Skin epidermis (tissue), 12 donors: Measurements from ENCODE around the gene CFD.

Source experiments
- H3K27ac ChIP-seq, 21 experiments: fragments of 200-600 bp; sonication (generic) in 11 of 21; one replicate each; pipeline ENCODE4 v1.5.0; 2020; ENCODE audit warnings: mild to moderate bottlenecking in 3 of 21, inconsistent platforms in 2 of 21, moderate library complexity in 2 of 21
- H3K4me3 ChIP-seq, 7 experiments: fragments of 200-600 bp; sonication (generic) in 2 of 7; one replicate each; pipeline ENCODE4 v1.5.0; 2020; ENCODE audit warnings: inconsistent platforms in 2 of 7, mild to moderate bottlenecking in 2 of 7, moderate library complexity in 1 of 7

CFD gene

DNA sequence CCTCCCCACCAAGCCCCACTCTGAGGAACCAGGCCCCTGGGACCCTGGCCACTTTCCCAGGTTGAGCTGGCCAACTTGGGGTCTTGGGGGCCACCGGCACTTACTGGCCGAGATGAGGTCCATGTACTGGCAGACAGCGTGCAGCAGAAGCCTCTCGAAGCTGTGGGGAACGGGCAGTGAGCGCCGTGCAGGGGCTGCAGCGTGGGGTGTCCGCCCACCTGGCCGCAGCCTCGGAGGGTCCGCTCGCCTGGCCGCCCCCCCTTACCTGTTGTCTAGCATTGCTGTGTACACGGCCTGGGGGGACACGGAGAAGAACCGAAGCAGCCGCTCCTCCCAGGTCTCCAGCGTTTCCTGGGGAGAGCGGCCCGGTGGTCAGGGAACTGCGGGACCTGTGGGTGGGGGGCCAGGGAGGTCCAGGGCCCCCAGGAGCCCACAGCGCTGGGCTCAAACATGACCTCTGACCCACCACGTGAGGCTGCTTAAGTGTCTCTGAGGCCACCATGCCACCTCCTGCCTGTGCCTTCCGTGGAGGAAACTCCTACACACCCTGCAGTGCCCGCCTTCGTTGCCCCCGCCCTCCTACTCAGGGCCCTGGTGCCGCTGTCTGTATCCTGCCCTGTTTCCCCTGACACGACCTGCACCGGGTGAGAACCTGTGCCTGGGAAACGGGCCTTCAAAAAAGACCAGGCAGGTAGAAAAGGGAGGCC, 40.0 kb downstream of the CFD start:
- no peak overlapping the region for H3K4me3 ChIP-seq
- no peak overlapping the region for H3K27ac ChIP-seq

DNA sequence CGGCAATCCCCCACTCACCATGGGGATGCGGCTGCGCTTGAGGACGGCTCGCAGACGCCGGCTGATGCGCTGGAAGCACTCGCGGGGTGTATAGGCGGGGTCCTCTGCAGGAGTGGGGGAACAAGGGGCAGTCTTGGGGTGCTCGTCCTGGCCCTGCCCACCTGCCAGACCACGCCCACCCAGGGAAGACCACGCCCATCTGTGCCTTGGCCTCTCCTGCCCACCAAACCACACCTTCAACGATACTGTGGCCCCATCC, 40.5 kb downstream of the CFD start:
- H3K27ac ChIP-seq = no peak overlapping the region
- H3K4me3 ChIP-seq = no peak overlapping the region

- no peak overlapping the region for H3K4me3 ChIP-seq
- H3K27ac ChIP-seq = no peak overlapping the region
Observed at GRCh38 chr19:900302-901111, 41.0 kb downstream of the CFD start.

DNA sequence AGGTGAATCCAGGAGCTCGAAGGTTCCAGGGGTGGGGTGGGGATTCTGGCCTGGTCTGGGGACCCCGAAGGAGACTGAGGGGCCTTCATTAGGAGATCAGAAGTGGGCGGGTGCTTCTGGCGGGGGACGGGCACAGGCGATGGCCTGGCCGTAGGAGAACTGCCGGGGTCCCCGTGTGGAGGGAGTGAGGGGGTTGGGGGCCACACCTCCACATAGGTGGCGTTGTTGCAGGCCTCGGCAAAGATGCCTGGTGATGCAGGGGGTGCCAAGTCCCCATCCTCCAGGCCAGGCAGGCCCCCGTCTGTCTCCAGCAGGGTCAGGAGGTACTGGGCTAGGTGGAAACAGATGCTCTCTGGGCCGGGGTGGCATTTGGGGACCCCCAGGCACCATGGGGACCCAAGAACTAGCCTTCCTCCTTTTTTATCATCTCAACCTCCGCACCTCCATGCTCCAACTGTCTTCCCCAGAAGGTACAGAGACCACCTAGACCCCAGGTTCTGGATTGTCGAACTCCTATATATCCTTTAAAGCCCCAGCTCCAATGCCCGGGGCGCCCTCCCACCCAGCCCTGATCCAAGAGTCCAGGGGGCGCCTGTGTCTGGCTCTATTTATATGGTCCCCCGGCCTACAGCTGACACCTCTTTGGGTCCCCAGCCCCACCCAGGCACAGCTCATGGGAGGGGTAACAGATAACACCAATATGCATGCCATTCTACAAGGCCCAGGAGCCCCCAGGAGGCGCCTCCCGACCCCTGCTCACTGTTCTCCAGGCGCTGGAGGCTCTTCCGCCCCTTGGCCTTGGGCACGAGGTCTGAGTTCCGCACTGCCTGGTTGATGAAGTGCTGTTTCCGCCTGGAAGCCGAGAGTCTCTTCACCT, 42.0 kb downstream of the CFD start:
- Histone ChIP-seq H3K27ac (no peak overlapping the region), H3K4me3 (no peak overlapping the region)

DNA sequence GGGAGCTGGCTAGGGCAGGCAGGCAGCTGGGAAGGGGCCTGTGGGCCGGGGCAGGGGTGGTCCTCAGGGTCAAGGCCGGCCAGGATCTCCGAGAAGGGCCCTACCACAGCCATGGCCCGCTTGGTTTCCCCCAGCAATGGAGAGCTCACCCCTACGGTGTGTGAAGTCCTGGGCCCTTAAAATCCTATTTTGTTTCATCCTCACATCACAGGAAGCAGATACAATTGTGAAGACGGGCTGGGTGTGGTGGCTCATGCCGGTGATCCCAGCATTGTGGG, 42.6 kb downstream of the CFD start:
- no peak overlapping the region for H3K27ac ChIP-seq

GRCh38 chr19:902446-903226, 43.2 kb downstream of the CFD start:
- Histone ChIP-seq H3K27ac (no peak overlapping the region), H3K4me3 (no peak overlapping the region)

More for the DNA sequence above, 42.6 kb downstream of the CFD start:
- H3K4me3 ChIP-seq = no peak overlapping the region

DNA sequence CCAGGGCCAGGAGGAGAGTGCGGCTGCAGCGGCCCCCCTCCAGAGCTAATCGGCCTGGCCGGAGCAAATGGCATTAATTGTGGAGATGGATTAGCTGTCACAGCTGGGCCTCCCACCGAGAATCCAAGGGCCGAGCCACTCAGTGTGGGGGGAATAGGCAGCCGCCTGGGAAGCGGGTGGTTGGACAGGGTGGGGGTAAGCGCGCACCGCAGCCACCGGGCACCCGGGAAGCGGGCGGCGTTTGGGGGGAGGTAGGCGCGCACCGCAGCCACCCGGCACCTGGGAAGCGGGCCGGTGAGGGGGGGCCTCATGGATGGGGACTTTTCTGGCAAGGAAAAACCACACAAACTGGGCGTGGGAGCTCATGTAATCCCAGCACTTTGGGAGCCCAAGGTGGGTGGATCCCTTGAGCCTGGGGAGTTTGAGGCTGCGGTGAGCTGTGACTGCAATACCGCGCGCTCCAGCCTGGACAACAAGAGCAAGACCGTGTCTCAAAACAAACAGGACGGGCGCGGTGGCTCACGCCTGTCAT, 43.9 kb downstream of the CFD start:
- H3K4me3 ChIP-seq = no peak overlapping the region
- no peak overlapping the region for H3K27ac ChIP-seq

GRCh38 chr19:904545-904944, 45.1 kb downstream of the CFD start:
- Histone ChIP-seq H3K4me3 (no peak overlapping the region), H3K27ac (no peak overlapping the region)

- peak overlapping the region in 4 of 21 experiments; percentile 53 to 96 (median 90) for H3K27ac ChIP-seq
- H3K4me3 ChIP-seq = no peak overlapping the region
Observed at GRCh38 chr19:906480-906879, 47.0 kb downstream of the CFD start.

DNA sequence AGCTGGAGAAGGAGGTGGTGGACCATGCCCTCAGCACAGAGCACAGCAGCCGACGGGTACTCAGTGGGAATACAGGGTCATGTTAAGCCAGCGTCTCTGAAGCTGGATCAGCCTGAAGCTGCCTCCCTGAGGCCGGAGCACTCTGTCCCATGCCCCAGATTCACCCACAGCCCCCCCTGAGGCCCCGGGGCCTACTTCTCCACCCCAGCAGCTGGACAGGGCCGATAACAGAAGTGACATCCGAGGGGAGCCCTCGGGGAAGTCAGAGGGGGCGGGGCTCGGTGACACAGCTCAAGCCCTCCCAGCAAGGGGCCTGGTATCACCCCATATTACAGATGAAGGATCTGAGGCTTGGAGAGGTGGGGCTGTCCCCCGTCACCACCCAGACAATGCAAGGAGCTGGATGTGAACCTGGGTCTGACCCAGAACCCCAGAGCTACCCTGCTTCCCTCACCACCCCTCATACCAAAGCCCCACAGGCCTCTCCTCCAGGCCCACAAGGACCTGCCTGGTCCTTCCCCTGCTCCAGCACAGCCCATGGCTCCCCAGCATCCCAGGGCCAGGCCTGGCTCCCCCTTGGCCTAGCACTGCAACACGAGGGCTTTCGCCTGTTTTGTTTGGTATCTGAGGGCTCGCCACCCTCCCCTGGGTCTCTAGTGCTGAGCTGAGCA, 47.9 kb downstream of the CFD start:
- Histone ChIP-seq H3K4me3 (no peak overlapping the region), H3K27ac (peak overlapping the region in 9 of 21 experiments; percentile 29 to 96 (median 80))

DNA sequence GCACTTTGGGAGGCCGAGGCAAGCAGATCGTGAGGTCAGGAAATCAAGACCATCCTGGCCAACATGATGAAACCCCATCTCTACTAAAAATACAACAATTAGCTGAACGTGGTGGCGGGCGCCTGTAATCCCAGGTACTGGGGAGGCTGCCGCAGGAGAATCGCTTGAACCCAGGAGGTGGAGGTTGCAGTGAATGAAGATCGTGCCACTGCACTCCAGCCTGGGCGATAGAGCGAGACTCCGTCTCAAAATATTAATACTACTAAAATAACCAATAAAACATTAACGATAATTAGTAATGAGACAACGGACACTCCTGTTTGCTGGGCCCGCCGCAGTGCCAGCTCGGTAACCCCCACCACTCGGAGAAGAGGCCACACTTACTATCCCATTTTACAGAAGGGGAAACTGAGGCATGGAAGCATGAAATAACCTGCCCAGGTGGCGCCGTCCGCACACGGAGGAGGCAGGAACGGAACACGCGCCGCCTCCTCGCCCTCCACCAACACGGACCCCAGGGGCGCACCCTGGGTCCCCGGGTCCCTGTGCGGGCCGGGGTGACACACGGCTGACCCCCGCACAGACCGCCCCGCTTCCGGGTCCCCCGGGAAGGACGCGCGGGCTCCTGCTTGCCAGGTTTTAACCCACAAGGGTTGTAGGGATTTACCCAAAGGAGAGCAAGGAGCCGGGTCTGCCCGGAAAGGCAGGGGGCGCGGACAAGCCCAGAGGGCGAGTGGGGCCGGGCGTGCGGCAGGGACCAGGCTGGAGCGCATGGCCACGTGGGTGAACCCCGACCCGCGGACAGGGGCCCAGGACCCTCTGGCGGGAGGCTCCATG, 52.0 kb downstream of the CFD start:
- Histone ChIP-seq H3K27ac (peak overlapping the region in 9 of 21 experiments; percentile 14 to 100 (median 98)), H3K4me3 (peak overlapping the region in 5 of 7 experiments; percentile 20 to 86 (median 69))

DNA sequence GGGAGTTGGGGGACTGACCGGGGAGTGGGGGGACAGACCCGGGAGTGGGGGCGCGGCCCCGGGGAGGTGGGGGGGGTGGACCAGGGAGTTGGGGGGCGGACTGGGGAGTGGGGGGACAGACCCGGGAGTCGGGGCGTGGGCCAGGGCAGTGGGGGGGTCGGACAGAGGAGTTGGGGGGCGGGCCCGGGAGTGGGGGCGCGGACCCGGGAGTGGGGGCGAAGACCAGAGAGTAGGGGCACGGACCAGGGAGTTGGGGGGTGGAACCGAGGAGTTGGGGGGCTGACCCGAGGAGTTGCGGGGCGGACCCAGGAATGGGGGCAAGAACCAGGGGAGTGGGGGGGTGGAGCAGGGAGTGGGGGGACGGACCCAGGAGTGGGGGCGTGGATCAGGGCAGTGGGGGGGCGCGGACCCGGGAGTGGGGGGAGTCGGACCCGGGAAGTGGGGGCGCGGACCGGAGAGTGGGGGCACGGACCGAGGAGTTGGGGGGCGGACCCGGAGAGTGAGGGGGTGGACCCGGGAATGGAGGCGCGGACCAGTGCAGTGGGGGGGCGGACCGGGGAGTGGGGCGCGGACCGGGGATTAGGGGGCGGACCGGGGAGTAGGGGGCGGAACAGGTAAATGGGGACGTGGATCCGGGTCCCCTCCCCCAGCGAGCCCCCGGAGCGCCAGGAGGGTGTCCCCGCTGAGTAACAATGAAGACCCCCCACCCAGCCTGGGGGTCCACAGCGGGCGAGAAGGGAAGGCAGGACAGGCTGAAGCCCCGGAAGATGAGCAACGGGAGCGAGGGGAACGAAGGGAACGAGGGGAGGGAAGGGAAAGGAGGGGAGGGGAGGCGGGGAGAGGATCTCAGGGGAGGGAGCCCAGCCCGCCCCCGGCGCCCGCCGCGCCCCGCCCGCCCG, 53.0 kb downstream of the CFD start:
- peak overlapping the region; percentile 82 to 100 (median 97) for H3K27ac ChIP-seq
- H3K4me3 ChIP-seq = peak overlapping the region; percentile 61 to 90 (median 70)
